ENCODE data around the gene PSMB2. TPM values are rescaled to one million over a fixed set of nuclear protein-coding genes. Genes with fewer than 3 reads are reported as not detected.

PSMB2 gene
- total RNA-seq: 15.6 and 17.4 TPM in 2 replicates

GRCh38 chr1:35641233-35641866 is at the start of gene PSMB2:
Gene PSMB2 (minus strand): TSS chr1:35641526. CDS start chr1:35641432, 94 bp downstream.

DNA sequence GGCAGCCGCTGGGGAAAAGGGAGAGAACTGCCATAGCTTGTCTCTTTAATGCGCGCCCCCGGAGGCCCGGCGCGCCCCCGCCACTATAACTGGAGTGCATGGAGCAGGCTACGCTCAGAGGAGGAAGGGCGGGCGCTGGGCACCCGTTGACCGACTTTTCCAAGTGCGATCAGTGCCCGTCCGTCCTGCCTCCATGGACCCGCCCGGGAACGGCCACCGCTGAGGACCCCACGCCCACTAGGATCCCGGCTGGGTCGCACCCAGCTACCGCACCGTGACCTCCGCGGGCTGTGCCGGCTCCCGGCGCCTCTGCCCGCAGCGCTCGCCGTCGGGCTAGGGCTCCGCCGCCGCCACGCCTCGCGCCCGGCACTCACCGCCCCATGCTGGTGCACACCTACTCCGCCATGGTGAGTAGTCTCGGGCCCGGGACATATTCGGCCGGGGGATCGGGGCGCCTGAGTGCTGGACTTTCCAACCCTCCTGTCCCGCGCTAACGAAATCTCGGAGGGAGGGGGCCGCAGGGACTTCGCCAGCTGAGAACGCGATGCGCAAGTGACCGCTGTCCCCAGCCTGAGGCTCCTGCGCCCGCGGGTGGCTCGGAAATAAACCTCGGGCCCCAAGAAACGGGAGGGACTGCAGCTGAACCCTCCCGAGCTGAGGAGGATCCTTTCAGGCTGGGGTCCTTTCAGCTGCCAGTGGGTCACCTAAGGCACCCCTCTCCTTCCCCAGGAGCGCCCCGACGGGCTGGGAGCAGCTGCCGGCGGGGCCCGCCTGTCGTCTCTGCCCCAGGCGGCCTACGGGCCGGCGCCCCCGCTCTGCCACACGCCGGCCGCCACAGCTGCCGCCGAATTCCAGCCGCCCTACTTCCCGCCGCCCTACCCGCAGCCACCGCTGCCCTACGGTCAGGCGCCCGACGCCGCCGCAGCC is 67.9 kb downstream of the PSMB2 start, which contains the start of gene TFAP2E:
TSS of gene TFAP2E (plus strand) at position 117 of the 927 bp plus-strand sequence. CDS start at position 381, 264 bp downstream.

DNA sequence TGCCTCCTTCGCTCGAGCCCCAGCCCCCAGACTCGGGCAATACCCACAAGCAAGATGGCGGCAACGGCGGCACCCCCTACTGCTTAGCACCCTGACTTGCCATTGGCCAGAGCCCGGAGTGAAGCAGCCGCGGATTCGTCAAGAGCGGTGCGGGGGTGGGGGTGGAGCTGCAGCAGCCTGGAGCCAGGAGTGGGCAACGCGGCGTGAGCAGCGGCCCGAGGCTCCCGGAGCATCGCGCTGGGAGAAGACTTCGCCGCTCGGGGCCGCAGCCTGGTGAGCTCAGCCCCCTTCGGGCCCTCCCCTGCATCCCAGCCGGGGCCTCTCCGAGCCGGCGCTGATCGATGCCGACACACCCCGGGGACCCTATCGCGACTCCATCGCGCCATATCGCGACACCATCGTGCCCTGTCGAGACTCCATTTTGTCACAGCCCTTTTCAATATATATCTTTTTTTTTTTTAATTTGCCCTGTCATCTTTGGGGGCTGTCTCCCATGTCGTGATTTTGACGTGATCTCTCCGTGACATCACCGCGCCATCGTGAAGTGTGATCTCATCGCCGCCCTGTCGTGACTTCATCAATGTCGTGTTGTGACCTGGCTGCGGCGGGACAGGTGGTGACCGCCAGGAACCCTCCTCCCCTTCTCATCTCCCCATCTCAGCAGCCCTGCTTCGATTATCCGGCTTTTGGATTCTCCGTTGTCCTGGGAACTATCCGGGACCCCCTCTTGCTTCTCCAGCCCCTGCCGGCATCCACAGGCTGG is 83.5 kb downstream of the PSMB2 start, which contains the start of gene NCDN:
TSS of gene NCDN (plus strand) at position 189 of the 763 bp plus-strand sequence. CDS start at position 581, 392 bp downstream.

GRCh38 chr1:35557118-35557610 is 84.2 kb downstream of the PSMB2 start, which contains the start of gene KIAA0319L:
Gene KIAA0319L (minus strand): TSS chr1:35557403. CDS start chr1:35554491, 2,912 bp downstream.

Other genes with a start within 250 kb of the PSMB2 start
- gene KIAA0319L, start 84.1 kb downstream of the PSMB2 start, total RNA-seq: 44.5 and 45.7 TPM in 2 replicates
- 7.9 and 12.8 TPM in 2 replicates for gene NCDN, start 83.7 kb downstream of the PSMB2 start, total RNA-seq
- 0.22 and 0.26 TPM in 2 replicates for gene TFAP2E, start 68.2 kb downstream of the PSMB2 start, total RNA-seq
- gene C1orf216, start 77.4 kb upstream of the PSMB2 start, total RNA-seq: 16.7 and 19.3 TPM in 2 replicates
- gene CLSPN, start 128.5 kb upstream of the PSMB2 start, total RNA-seq: 3.7 and 4.0 TPM in 2 replicates
- gene AGO4, start 166.5 kb upstream of the PSMB2 start, total RNA-seq: 46.2 and 46.6 TPM in 2 replicates
- 10.0 and 11.9 TPM in 2 replicates for gene AGO1, start 241.7 kb upstream of the PSMB2 start, total RNA-seq